Ishikawa (cell line): ENCODE data around the gene TRIP12.

ENCODE experiments used
- CEBPB ChIP-seq: IDR thresholded peaks from 2 replicates; pipeline ENCODE4 v1.6.1; 2012
- CREB1 ChIP-seq: IDR thresholded peaks from 2 replicates; pipeline ENCODE4 v1.6.1; 2012; ENCODE audit warnings: low read depth
- EGR1 ChIP-seq: IDR thresholded peaks from 2 replicates; pipeline ENCODE4 v1.6.1; 2012
- EP300 ChIP-seq: IDR thresholded peaks from 2 replicates; pipeline ENCODE4 v1.6.1; 2012; ENCODE audit warnings: borderline replicate concordance
- FOXM1 ChIP-seq: IDR thresholded peaks from 2 replicates; pipeline ENCODE4 v1.6.1; 2012; ENCODE audit warnings: low read depth, borderline replicate concordance
- MAX ChIP-seq: IDR thresholded peaks from 2 replicates; pipeline ENCODE4 v1.6.1; 2012
- NFIC ChIP-seq: IDR thresholded peaks from 2 replicates; pipeline ENCODE4 v1.6.1; 2012
- RAD21 ChIP-seq: IDR thresholded peaks from 2 replicates; pipeline ENCODE4 v1.6.1; 2012; ENCODE audit warnings: low read depth
- REST ChIP-seq: IDR thresholded peaks from 2 replicates; pipeline ENCODE4 v1.6.1; 2012; ENCODE audit warnings: low read depth, mild to moderate bottlenecking
- TAF1 ChIP-seq: IDR thresholded peaks from 2 replicates; pipeline ENCODE4 v1.6.1; 2012; ENCODE audit warnings: low read depth, mild to moderate bottlenecking
- TCF12 ChIP-seq: IDR thresholded peaks from 2 replicates; pipeline ENCODE4 v1.6.1; 2012; ENCODE audit warnings: low read depth
- TEAD4 ChIP-seq: IDR thresholded peaks from 2 replicates; pipeline ENCODE4 v1.6.1; 2012
- USF1 ChIP-seq: IDR thresholded peaks from 2 replicates; pipeline ENCODE4 v1.6.1; 2012
- YY1 ChIP-seq: IDR thresholded peaks from 2 replicates; pipeline ENCODE4 v1.6.1; 2012; ENCODE audit warnings: low read depth
- ZBTB7A ChIP-seq: IDR thresholded peaks from 2 replicates; pipeline ENCODE4 v1.6.1; 2012; ENCODE audit warnings: low read depth

Gene TRIP12

GRCh38 chr2:229903037-229903436 is 18.8 kb downstream of the TRIP12 start:
- TF ChIP-seq TEAD4 (no peak), CEBPB (no peak), TCF12 (no peak), TAF1 (no peak), USF1 (no peak), RAD21 (no peak), EP300 (no peak), REST (no peak), YY1 (no peak), MAX (no peak), EGR1 (no peak), NFIC (no peak), ZBTB7A (no peak), CREB1 (no peak), FOXM1 (no peak)

GRCh38 chr2:229901819-229902218 is 20.0 kb downstream of the TRIP12 start:
- TF ChIP-seq TEAD4: no peak
- no peak for TF ChIP-seq USF1
- TF ChIP-seq RAD21: no peak
- no peak for TF ChIP-seq MAX
- TF ChIP-seq EGR1: no peak
- no peak for TF ChIP-seq CEBPB
- no peak for TF ChIP-seq REST

- TF ChIP-seq CEBPB (no peak), TEAD4 (no peak), EP300 (no peak), FOXM1 (no peak), RAD21 (no peak), USF1 (no peak), YY1 (no peak), REST (no peak), MAX (no peak), EGR1 (no peak), TCF12 (no peak), ZBTB7A (no peak), TAF1 (no peak), NFIC (no peak)
Observed at GRCh38 chr2:229900012-229900411, 21.8 kb downstream of the TRIP12 start.

GRCh38 chr2:229899604-229900003 is 22.2 kb downstream of the TRIP12 start:
- TF ChIP-seq CREB1: no peak
- no peak for TF ChIP-seq RAD21
- no peak for TF ChIP-seq TEAD4
- TF ChIP-seq YY1: no peak
- no peak for TF ChIP-seq EP300
- no peak for TF ChIP-seq EGR1
- no peak for TF ChIP-seq ZBTB7A
- TF ChIP-seq MAX: no peak
- no peak for TF ChIP-seq TAF1
- no peak for TF ChIP-seq FOXM1
- TF ChIP-seq REST: no peak
- no peak for TF ChIP-seq TCF12
- TF ChIP-seq USF1: no peak
- no peak for TF ChIP-seq CEBPB
- no peak for TF ChIP-seq NFIC
